Activated T-helper 2 cell treated with anti-CD3 and anti-CD28 coated beads, Interferon-gamma antibody, Interleukin-2, Interleukin-4, amounts not matched to agents 10 μg/mL and 5 μg/mL and 100 μg/mL, durations not matched to agents 14 hours and 24 hours and 36 hours (primary cell): ENCODE measurements around the gene ACOT8. TPM values are rescaled to one million over a fixed set of nuclear protein-coding genes. Genes with fewer than 3 reads are reported as not detected.
A peak's percentile ranks its signal among the peaks of the same experiment; 100 is the strongest.
"Not testable (repeated sequence)": the region's sequence is repeated elsewhere in the genome, so short reads cannot be mapped to it uniquely, and the experiment has no call there.

Experiments used
- DNase-seq: peaks from one replicate; pipeline ENCODE4 v3.0.0; 2021; ENCODE audit warnings: low spot score
- H3K27ac Mint-ChIP-seq: one replicate; pipeline ENCODE4 v1.8.0; 2021; ENCODE audit warnings: mixed read lengths
- H3K27me3 Mint-ChIP-seq: one replicate; pipeline ENCODE4 v1.8.0; 2021; ENCODE audit warnings: low read depth, mixed read lengths
- H3K36me3 Mint-ChIP-seq: one replicate; pipeline ENCODE4 v1.8.0; 2021; ENCODE audit warnings: low read depth, mixed read lengths
- H3K4me1 Mint-ChIP-seq: one replicate; pipeline ENCODE4 v1.8.0; 2021; ENCODE audit warnings: low read depth, mixed read lengths
- H3K4me3 Mint-ChIP-seq: one replicate; pipeline ENCODE4 v1.8.0; 2021; ENCODE audit warnings: low read depth, mild to moderate bottlenecking, moderate library complexity, mixed read lengths
- H3K9me3 Mint-ChIP-seq: one replicate; pipeline ENCODE4 v1.8.0; 2021; ENCODE audit warnings: mixed read lengths
- intact Hi-C: fragments of 100-400 bp; cut with micrococcal nuclease; formaldehyde crosslinking; loops from one replicate; pipeline ENCODE4 v1.15.1; 2023
- total RNA-seq: library from RNA; stranded (reverse); gene quantifications from 2 replicates; pipeline ENCODE4 v1.2.3, GENCODE V29; 2022

Gene ACOT8
- total RNA-seq, 1 donor from 2014 or later, result 29.1 TPM

- intact Hi-C loops, result loop anchor here (1.0 to 10.0 kb wide), 2 partner anchors 24 to 86 kb away; partner anchors contain the start of genes ACOT8, DNTTIP1, WFDC3 and ZSWIM3
- Mint-ChIP-seq H3K27me3 (no peaks in the 10 kb centered on the region), H3K4me1 (peaks cover 31% of the 10 kb centered on the region), H3K9me3 (no peaks in the 10 kb centered on the region), H3K36me3 (peaks cover 37% of the 10 kb centered on the region), H3K4me3 (peak within 1 kb of the TSS; percentile 95), H3K27ac (peak within 1 kb of the TSS; percentile 81)
- peak; percentile 98 for DNase-seq
These were observed 24.0 kb upstream of the ACOT8 start, which contains the start of gene ZSWIM1 for GRCh38 chr20:45880988-45881788. Gene ZSWIM1, plus strand, starts transcription at chr20:45881227. Its CDS starts 1,366 bp downstream, at chr20:45882593.

GRCh38 chr20:45878076-45878761 is 21.0 kb upstream of the ACOT8 start:
- no peaks in the 10 kb centered on the region for H3K27me3 Mint-ChIP-seq
- no peaks in the 10 kb centered on the region for H3K9me3 Mint-ChIP-seq
- H3K4me3 Mint-ChIP-seq, result no peak overlapping the region
- DNase-seq, result no peak
- peaks cover 20% of the 10 kb centered on the region for H3K36me3 Mint-ChIP-seq
- H3K4me1 Mint-ChIP-seq, result peaks cover 23% of the 10 kb centered on the region
- H3K27ac Mint-ChIP-seq, result no peak overlapping the region
- intact Hi-C loops, result no loop called here

- intact Hi-C loops, result no loop called here
- Mint-ChIP-seq H3K9me3 (no peaks in the 10 kb centered on the region), H3K27me3 (no peaks in the 10 kb centered on the region), H3K36me3 (peaks cover 3% of the 10 kb centered on the region), H3K27ac (no peak overlapping the region), H3K4me1 (peaks cover 7% of the 10 kb centered on the region), H3K4me3 (no peak overlapping the region)
- DNase-seq, result no peak
These were observed 17.4 kb upstream of the ACOT8 start for GRCh38 chr20:45874576-45874975.

- H3K4me1 Mint-ChIP-seq, H3K4me3 Mint-ChIP-seq, H3K27ac Mint-ChIP-seq, intact Hi-C loops, H3K27me3 Mint-ChIP-seq, H3K36me3 Mint-ChIP-seq, H3K9me3 Mint-ChIP-seq, DNase-seq: not testable (repeated sequence)
These were observed 16.9 kb upstream of the ACOT8 start for GRCh38 chr20:45874104-45874481.

GRCh38 chr20:45873409-45874103 is 16.4 kb upstream of the ACOT8 start:
- DNase-seq, result no peak
- Mint-ChIP-seq H3K4me3 (no peak overlapping the region), H3K9me3 (no peaks in the 10 kb centered on the region), H3K27ac (no peak overlapping the region), H3K36me3 (peaks cover 3% of the 10 kb centered on the region), H3K4me1 (peaks cover 7% of the 10 kb centered on the region), H3K27me3 (no peaks in the 10 kb centered on the region)
- intact Hi-C loops, result no loop called here

- intact Hi-C loops, result no loop called here
- H3K36me3 Mint-ChIP-seq, result peaks cover 3% of the 10 kb centered on the region
- H3K27me3 Mint-ChIP-seq, result no peaks in the 10 kb centered on the region
- no peak overlapping the region for H3K27ac Mint-ChIP-seq
- no peak overlapping the region for H3K4me3 Mint-ChIP-seq
- no peaks in the 10 kb centered on the region for H3K9me3 Mint-ChIP-seq
- peaks cover 7% of the 10 kb centered on the region for H3K4me1 Mint-ChIP-seq
- DNase-seq, result no peak
These were observed 15.4 kb upstream of the ACOT8 start for GRCh38 chr20:45872626-45873025.

- no peaks in the 10 kb centered on the region for H3K27me3 Mint-ChIP-seq
- H3K4me1 Mint-ChIP-seq, result peaks cover 3% of the 10 kb centered on the region
- DNase-seq, result no peak
- H3K4me3 Mint-ChIP-seq, result no peak overlapping the region
- H3K9me3 Mint-ChIP-seq, result no peaks in the 10 kb centered on the region
- H3K27ac Mint-ChIP-seq, result no peak overlapping the region
- intact Hi-C loops, result no loop called here
- H3K36me3 Mint-ChIP-seq, result peaks cover 10% of the 10 kb centered on the region
These were observed 10.6 kb upstream of the ACOT8 start for GRCh38 chr20:45867819-45868176.

GRCh38 chr20:45867136-45867818 is 10.1 kb upstream of the ACOT8 start:
- H3K36me3 Mint-ChIP-seq, result peaks cover 8% of the 10 kb centered on the region
- no peaks in the 10 kb centered on the region for H3K27me3 Mint-ChIP-seq
- no peak overlapping the region for H3K4me3 Mint-ChIP-seq
- intact Hi-C loops, result no loop called here
- no peak for DNase-seq
- H3K27ac Mint-ChIP-seq, result no peak overlapping the region
- no peaks in the 10 kb centered on the region for H3K9me3 Mint-ChIP-seq
- H3K4me1 Mint-ChIP-seq, result peaks cover 3% of the 10 kb centered on the region

GRCh38 chr20:45866454-45866853 is 9.3 kb upstream of the ACOT8 start:
- intact Hi-C loops, result no loop called here
- H3K9me3 Mint-ChIP-seq, result no peaks in the 10 kb centered on the region
- peaks cover 7% of the 10 kb centered on the region for H3K36me3 Mint-ChIP-seq
- peaks cover 3% of the 10 kb centered on the region for H3K4me1 Mint-ChIP-seq
- no peak overlapping the region for H3K4me3 Mint-ChIP-seq
- H3K27ac Mint-ChIP-seq, result no peak overlapping the region
- no peaks in the 10 kb centered on the region for H3K27me3 Mint-ChIP-seq
- DNase-seq, result no peak

- H3K27ac Mint-ChIP-seq, result no peak overlapping the region
- peaks cover 10% of the 10 kb centered on the region for H3K4me1 Mint-ChIP-seq
- no peaks in the 10 kb centered on the region for H3K27me3 Mint-ChIP-seq
- no peak for DNase-seq
- no peaks in the 10 kb centered on the region for H3K9me3 Mint-ChIP-seq
- peaks cover 18% of the 10 kb centered on the region for H3K36me3 Mint-ChIP-seq
- no peak overlapping the region for H3K4me3 Mint-ChIP-seq
- intact Hi-C loops, result no loop called here
These were observed 6.6 kb upstream of the ACOT8 start for GRCh38 chr20:45863543-45864470.

GRCh38 chr20:45861221-45862075 is 4.3 kb upstream of the ACOT8 start:
- H3K4me1 Mint-ChIP-seq, result peaks cover 22% of the 10 kb centered on the region
- no peaks in the 10 kb centered on the region for H3K9me3 Mint-ChIP-seq
- DNase-seq, result no peak
- H3K4me3 Mint-ChIP-seq, result no peak overlapping the region
- no peaks in the 10 kb centered on the region for H3K27me3 Mint-ChIP-seq
- H3K36me3 Mint-ChIP-seq, result peaks cover 18% of the 10 kb centered on the region
- H3K27ac Mint-ChIP-seq, result no peak overlapping the region
- intact Hi-C loops, result no loop called here
